HG03432 (cell line): ENCODE data around the gene DCHS2.

ENCODE experiments used
- ATAC-seq: cut with Tn5 transposase; IDR thresholded peaks from one replicate; pipeline ENCODE4 v1.9.1; 2021; ENCODE audit warnings: mild to moderate bottlenecking, moderate library complexity; ENCODE audit not compliant: unreplicated experiment

The DCHS2 gene

GRCh38 chr4:154491341-154492271, at the start of gene DCHS2:
Gene DCHS2 (minus strand): TSS chr4:154491799. CDS start chr4:154491355, 444 bp downstream.
- peak; percentile 60 for ATAC-seq

- ATAC-seq = no peak
Observed at GRCh38 chr4:154534296-154534695, 42.7 kb upstream of the DCHS2 start.

- ATAC-seq = no peak
Observed at GRCh38 chr4:154529728-154530519, 38.3 kb upstream of the DCHS2 start.

- ATAC-seq = no peak
Observed at GRCh38 chr4:154528869-154529268, 37.3 kb upstream of the DCHS2 start.

GRCh38 chr4:154527308-154527707, 35.7 kb upstream of the DCHS2 start:
- ATAC-seq = no peak

- ATAC-seq = no peak
Observed at GRCh38 chr4:154526151-154526550, 34.6 kb upstream of the DCHS2 start.

- no peak for ATAC-seq
Observed at GRCh38 chr4:154521607-154522006, 30.0 kb upstream of the DCHS2 start.

GRCh38 chr4:154519214-154519613, 27.6 kb upstream of the DCHS2 start:
- no peak for ATAC-seq

GRCh38 chr4:154517591-154517990, 26.0 kb upstream of the DCHS2 start:
- no peak for ATAC-seq

GRCh38 chr4:154516318-154517029, 24.9 kb upstream of the DCHS2 start:
- ATAC-seq = no peak

- ATAC-seq = no peak
Observed at GRCh38 chr4:154511981-154512380, 20.4 kb upstream of the DCHS2 start.

GRCh38 chr4:154511548-154511947, 19.9 kb upstream of the DCHS2 start:
- no peak for ATAC-seq

- no peak for ATAC-seq
Observed at GRCh38 chr4:154507156-154507555, 15.6 kb upstream of the DCHS2 start.

GRCh38 chr4:154506253-154506652, 14.7 kb upstream of the DCHS2 start:
- peak; percentile 64 for ATAC-seq

- ATAC-seq = no peak
Observed at GRCh38 chr4:154503598-154503997, 12.0 kb upstream of the DCHS2 start.

- no peak for ATAC-seq
Observed at GRCh38 chr4:154502111-154502510, 10.5 kb upstream of the DCHS2 start.

GRCh38 chr4:154497889-154498288, 6.3 kb upstream of the DCHS2 start:
- ATAC-seq = no peak

- no peak for ATAC-seq
Observed at GRCh38 chr4:154495867-154496266, 4.3 kb upstream of the DCHS2 start.

- ATAC-seq = no peak
Observed at GRCh38 chr4:154492288-154492687, 689 bp upstream of the DCHS2 start.

- peak; percentile 77 for ATAC-seq
Observed at GRCh38 chr4:154490583-154491340, 837 bp downstream of the DCHS2 start.

- no peak for ATAC-seq
Observed at GRCh38 chr4:154490234-154490582, 1.4 kb downstream of the DCHS2 start.
